Endothelial cell of umbilical vein (primary cell): ENCODE data around the gene MAP7D3. TPM values are rescaled to one million over a fixed set of nuclear protein-coding genes. Genes with fewer than 3 reads are reported as not detected.

Experiments used
- BruUV-seq: library from RNA; stranded (reverse); fragments of 400-500 nt; replicated peaks from 2 replicates; lab custom pipeline; 2021; lab: Mats Ljungman, UMichigan
- CTCF ChIA-PET: fragments of 300-600, 350-600 bp; sonication (Branson Sonifier 250); formaldehyde crosslinking; loops from one replicate; lab custom pipeline; 2021; ENCODE audit warnings: antibody characterized with exemption, inconsistent platforms; lab: Charles Lee
- POLR2A ChIA-PET: fragments of 300-600, 350-600 bp; sonication (Branson Sonifier 250); formaldehyde crosslinking; loops from one replicate; lab custom pipeline; 2021; ENCODE audit warnings: antibody characterized with exemption, inconsistent platforms; lab: Charles Lee
- DNase-seq: peaks from one replicate; pipeline ENCODE4 v3.0.0-alpha.2; 2011; ENCODE audit warnings: low read depth, low spot score
- FAIRE-seq: peaks from 2 replicates; lab custom pipeline; 2011; peaks lifted over from hg19 to GRCh38; lab: Jason Lieb, UNC
- H2AFZ ChIP-seq: 2 replicates; pipeline ENCODE4 v1.6.0; 2012; ENCODE audit warnings: low read depth, low read length, control low read depth, inconsistent platforms
- H3K27ac ChIP-seq: 2 replicates; pipeline ENCODE4 v1.5.1; 2011; ENCODE audit warnings: low read depth, mild to moderate bottlenecking, control low read depth, low read length, moderate library complexity; ENCODE audit not compliant: insufficient read depth
- H3K27me3 ChIP-seq, 2 experiments: 2 replicates each; pipeline versions ENCODE4 v1.6.0 to v1.6.1; 2011; ENCODE audit warnings: low read length in 2 of 2, mixed read lengths in 1 of 2; ENCODE audit not compliant: control insufficient read depth in 2 of 2, insufficient read depth in 2 of 2
- H3K36me3 ChIP-seq, 2 experiments: 2 replicates in 1 of 2; 3 replicates in 1 of 2; pipeline ENCODE4 v1.5.1; 2011; ENCODE audit warnings: low read length in 2 of 2, mild to moderate bottlenecking in 1 of 2, moderate library complexity in 1 of 2; ENCODE audit not compliant: control insufficient read depth in 2 of 2, insufficient read depth in 2 of 2; ENCODE audit errors: extremely low read depth in 1 of 2
- H3K4me1 ChIP-seq: 3 replicates; pipeline ENCODE4 v1.5.1; 2011; ENCODE audit warnings: mild to moderate bottlenecking, low read length; ENCODE audit not compliant: control insufficient read depth, insufficient read depth; ENCODE audit errors: extremely low read depth
- H3K4me2 ChIP-seq: 2 replicates; pipeline ENCODE4 v1.6.1; 2011; ENCODE audit warnings: low read length, control low read depth, mixed read lengths; ENCODE audit not compliant: insufficient read depth
- H3K4me3 ChIP-seq, 3 experiments: fragments of 200-600 bp in 1 of 3; sonication (generic), shearing (Covaris generic) in 1 of 3; replicated peaks in 1 of 3; 2 replicates each; pipeline ENCODE4 v1.5.1; 2011 to 2016; ENCODE audit warnings: control low read depth in 3 of 3, low read length in 3 of 3, mild to moderate bottlenecking in 2 of 3, inconsistent platforms in 1 of 3, low read depth in 1 of 3, moderate library complexity in 1 of 3; ENCODE audit not compliant: insufficient read depth in 1 of 3
- H3K79me2 ChIP-seq: 2 replicates; pipeline ENCODE4 v1.6.0; 2012; ENCODE audit warnings: low read length, inconsistent platforms; ENCODE audit not compliant: control insufficient read depth, insufficient read depth
- H3K9ac ChIP-seq: replicated peaks from 2 replicates; pipeline ENCODE3; 2011; ENCODE audit warnings: low read length, control low read depth; ENCODE audit not compliant: insufficient read depth; ENCODE audit errors: extremely low read depth
- H3K9me1 ChIP-seq: replicated peaks from 3 replicates; pipeline ENCODE4 v1.6.0; 2011; ENCODE audit warnings: mild to moderate bottlenecking, low read length; ENCODE audit not compliant: control insufficient read depth, insufficient read depth; ENCODE audit errors: extremely low read depth
- H3K9me3 ChIP-seq: replicated peaks from 2 replicates; pipeline ENCODE4 v1.5.1; 2012; ENCODE audit warnings: low read length, inconsistent platforms; ENCODE audit not compliant: control insufficient read depth, insufficient read depth
- H4K20me1 ChIP-seq: replicated peaks from 2 replicates; pipeline ENCODE3; 2011; ENCODE audit warnings: mild to moderate bottlenecking, low read length; ENCODE audit not compliant: control insufficient read depth, insufficient read depth; ENCODE audit errors: extremely low read depth
- EZH2 ChIP-seq: IDR thresholded peaks from 2 replicates; pipeline ENCODE4 v1.6.1; 2012; ENCODE audit warnings: borderline replicate concordance, low read depth, mild to moderate bottlenecking, moderate library complexity, low read length, inconsistent platforms; ENCODE audit not compliant: severe bottlenecking
- FOS ChIP-seq: IDR thresholded peaks from 2 replicates; pipeline ENCODE4 v1.6.1; 2011; ENCODE audit warnings: mild to moderate bottlenecking, low read length, moderate library complexity, borderline replicate concordance; ENCODE audit not compliant: insufficient read depth
- MYC ChIP-seq: IDR thresholded peaks from one replicate; pipeline ENCODE4 v1.6.1; 2011; ENCODE audit warnings: mild to moderate bottlenecking, low read depth, low read length
- POLR2A ChIP-seq: IDR thresholded peaks from 2 replicates; pipeline ENCODE4 v1.6.1; 2012; ENCODE audit warnings: low read depth, mild to moderate bottlenecking, control low read depth, low read length
- POLR2AphosphoS5 ChIP-seq: IDR thresholded peaks from 2 replicates; pipeline ENCODE4 v1.6.1; 2012; ENCODE audit warnings: low read depth, mild to moderate bottlenecking, control low read depth, low read length, moderate library complexity; ENCODE audit not compliant: insufficient read depth
- dilution Hi-C: fragments of 300-500 bp; cut with MboI; formaldehyde crosslinking; loops from one replicate; pipeline ENCODE4 v1.15.0; 2019; ENCODE audit warnings: low sequenced_read_pairs; ENCODE audit not compliant: extremely low pct_ligation_motif_present
- intact Hi-C: fragments of 100-400 bp; cut with micrococcal nuclease; formaldehyde crosslinking; loops from one replicate; pipeline ENCODE4 v1.10.0; 2022
- polyA plus RNA-seq, 4 experiments: library from polyadenylated mRNA; depleted of rRNA in 3 of 4; stranded (reverse) in 3 of 4; unstranded in 1 of 4; fragments of >200 nt; gene quantifications; 2 replicates each; pipeline versions ENCODE4 v1.2.1 to v1.2.3, GENCODE V29; 2011 to 2012; ENCODE audit warnings: missing spikeins in 1 of 4
- total RNA-seq: library from RNA; stranded (reverse); gene quantifications from 2 replicates; pipeline ENCODE4 v1.2.3, GENCODE V29; 2021
- TF ChIP-seq, protein P1 (sequence below), 2 donors: IDR thresholded peaks; 1 replicate in 1 of 2; 2 replicates in 1 of 2; pipeline ENCODE4 v1.5.1; 2011; ENCODE audit warnings: low read length in 2 of 2, mild to moderate bottlenecking in 2 of 2, moderate library complexity in 2 of 2, control low read depth in 1 of 2, inconsistent platforms in 1 of 2, low read depth in 1 of 2; ENCODE audit not compliant: insufficient read depth in 1 of 2; ENCODE audit errors: extremely low read depth in 1 of 2

MAP7D3 gene
- total and polyA plus RNA-seq, 2 donors (not counting 3 experiments of a cell fraction or from before 2014, with no cell fraction given): 6.5 to 22.8 TPM

- POLR2A ChIA-PET: no interaction called here
- FAIRE-seq (peak; percentile 76), DNase-seq (peak; percentile 45)
- no peak overlapping the region for H3K4me3 ChIP-seq
- intact Hi-C loops: loop anchor here (1.0 kb wide), 2 partner anchors 30 to 172 kb away; no protein-coding TSS in a partner anchor
- no TSS peak for BruUV-seq
- dilution Hi-C loops: no loop called here
- no peaks in the 10 kb centered on the region for H3K36me3 ChIP-seq
- no peak overlapping the region for H3K9ac ChIP-seq
- CTCF ChIA-PET: interaction anchor here (1.0 to 3.0 kb wide), 10 partner anchors 9 to 172 kb away, joined by 3 to 19 read pairs (median 7); no protein-coding TSS in a partner anchor
- H3K27me3 ChIP-seq: no peaks in the 10 kb centered on the region
- H3K9me3 ChIP-seq: no peaks in the 10 kb centered on the region
- no peak overlapping the region for H3K27ac ChIP-seq
- H4K20me1 ChIP-seq: no peaks in the 10 kb centered on the region
- no peak overlapping the region for H3K4me2 ChIP-seq
- H3K9me1 ChIP-seq: no peaks in the 10 kb centered on the region
- H3K79me2 ChIP-seq: no peaks in the 10 kb centered on the region
- TF ChIP-seq POLR2AphosphoS5: no peak
- TF ChIP-seq MYC: no peak
- no peak for TF ChIP-seq EZH2
- no peak for TF ChIP-seq POLR2A
- TF ChIP-seq FOS: no peak
- TF ChIP-seq, protein P1, sequence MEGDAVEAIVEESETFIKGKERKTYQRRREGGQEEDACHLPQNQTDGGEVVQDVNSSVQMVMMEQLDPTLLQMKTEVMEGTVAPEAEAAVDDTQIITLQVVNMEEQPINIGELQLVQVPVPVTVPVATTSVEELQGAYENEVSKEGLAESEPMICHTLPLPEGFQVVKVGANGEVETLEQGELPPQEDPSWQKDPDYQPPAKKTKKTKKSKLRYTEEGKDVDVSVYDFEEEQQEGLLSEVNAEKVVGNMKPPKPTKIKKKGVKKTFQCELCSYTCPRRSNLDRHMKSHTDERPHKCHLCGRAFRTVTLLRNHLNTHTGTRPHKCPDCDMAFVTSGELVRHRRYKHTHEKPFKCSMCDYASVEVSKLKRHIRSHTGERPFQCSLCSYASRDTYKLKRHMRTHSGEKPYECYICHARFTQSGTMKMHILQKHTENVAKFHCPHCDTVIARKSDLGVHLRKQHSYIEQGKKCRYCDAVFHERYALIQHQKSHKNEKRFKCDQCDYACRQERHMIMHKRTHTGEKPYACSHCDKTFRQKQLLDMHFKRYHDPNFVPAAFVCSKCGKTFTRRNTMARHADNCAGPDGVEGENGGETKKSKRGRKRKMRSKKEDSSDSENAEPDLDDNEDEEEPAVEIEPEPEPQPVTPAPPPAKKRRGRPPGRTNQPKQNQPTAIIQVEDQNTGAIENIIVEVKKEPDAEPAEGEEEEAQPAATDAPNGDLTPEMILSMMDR (IDR thresholded peaks at IDR 0.05; ENCODE audit: extremely low read depth in 1 of 2, insufficient read depth in 1 of 2, low read depth in 1 of 2, low read length in 2 of 2): peak; percentile 18 to 34
- H3K4me1 ChIP-seq: peaks cover 13% of the 10 kb centered on the region
- no peak overlapping the region for H2AFZ ChIP-seq
Observed at GRCh38 chrX:136200466-136200865, 50.7 kb downstream of the MAP7D3 start.
